Activated effector memory CD4-positive, alpha-beta T cell treated with Interleukin-2 at 50 U/mL for 16 hours (primary cell): ENCODE measurements around the gene PDPN.

ENCODE experiments used
- DNase-seq: peaks from one replicate; pipeline ENCODE4 v3.0.0-alpha.2; 2020

PDPN gene

GRCh38 chr1:13581446-13581845 lies 2.2 kb upstream of the PDPN start:
- DNase-seq, result no peak

- no peak for DNase-seq
Measured at GRCh38 chr1:13582713-13583443, 754 bp upstream of the PDPN start.

- DNase-seq, result no peak
Measured at GRCh38 chr1:13583966-13584791, 547 bp downstream of the PDPN start.

GRCh38 chr1:13584876-13585611 lies 1.4 kb downstream of the PDPN start:
- DNase-seq, result no peak

- no peak for DNase-seq
Measured at GRCh38 chr1:13585612-13585991, 2.0 kb downstream of the PDPN start.

- no peak for DNase-seq
Measured at GRCh38 chr1:13586001-13586400, 2.4 kb downstream of the PDPN start.

GRCh38 chr1:13587256-13588030 lies 3.8 kb downstream of the PDPN start:
- DNase-seq, result no peak

- DNase-seq, result no peak
Measured at GRCh38 chr1:13588946-13589796, 5.5 kb downstream of the PDPN start.

- DNase-seq, result no peak
Measured at GRCh38 chr1:13590486-13590885, 6.9 kb downstream of the PDPN start.

- no peak for DNase-seq
Measured at GRCh38 chr1:13593511-13594131, 10.0 kb downstream of the PDPN start.

- no peak for DNase-seq
Measured at GRCh38 chr1:13595411-13595810, 11.8 kb downstream of the PDPN start.

GRCh38 chr1:13597166-13597565 lies 13.5 kb downstream of the PDPN start:
- no peak for DNase-seq

GRCh38 chr1:13600762-13601453 lies 17.3 kb downstream of the PDPN start:
- no peak for DNase-seq

- DNase-seq, result no peak
Measured at GRCh38 chr1:13604176-13604575, 20.5 kb downstream of the PDPN start.

GRCh38 chr1:13604721-13605120 lies 21.1 kb downstream of the PDPN start:
- DNase-seq, result no peak

GRCh38 chr1:13605159-13605558 lies 21.5 kb downstream of the PDPN start:
- no peak for DNase-seq

- no peak for DNase-seq
Measured at GRCh38 chr1:13607002-13607401, 23.4 kb downstream of the PDPN start.

- DNase-seq, result no peak
Measured at GRCh38 chr1:13616234-13616633, 32.6 kb downstream of the PDPN start.

GRCh38 chr1:13617108-13617507 lies 33.5 kb downstream of the PDPN start:
- DNase-seq, result no peak

- no peak for DNase-seq
Measured at GRCh38 chr1:13617773-13618172, 34.1 kb downstream of the PDPN start.

GRCh38 chr1:13618483-13618882 lies 34.9 kb downstream of the PDPN start:
- DNase-seq, result no peak
